ENCODE results near the gene VCPKMT.
"Not testable (repeated sequence)": the region's sequence is repeated elsewhere in the genome, so short reads cannot be mapped to it uniquely, and the experiment has no call there.

VCPKMT gene

DNA sequence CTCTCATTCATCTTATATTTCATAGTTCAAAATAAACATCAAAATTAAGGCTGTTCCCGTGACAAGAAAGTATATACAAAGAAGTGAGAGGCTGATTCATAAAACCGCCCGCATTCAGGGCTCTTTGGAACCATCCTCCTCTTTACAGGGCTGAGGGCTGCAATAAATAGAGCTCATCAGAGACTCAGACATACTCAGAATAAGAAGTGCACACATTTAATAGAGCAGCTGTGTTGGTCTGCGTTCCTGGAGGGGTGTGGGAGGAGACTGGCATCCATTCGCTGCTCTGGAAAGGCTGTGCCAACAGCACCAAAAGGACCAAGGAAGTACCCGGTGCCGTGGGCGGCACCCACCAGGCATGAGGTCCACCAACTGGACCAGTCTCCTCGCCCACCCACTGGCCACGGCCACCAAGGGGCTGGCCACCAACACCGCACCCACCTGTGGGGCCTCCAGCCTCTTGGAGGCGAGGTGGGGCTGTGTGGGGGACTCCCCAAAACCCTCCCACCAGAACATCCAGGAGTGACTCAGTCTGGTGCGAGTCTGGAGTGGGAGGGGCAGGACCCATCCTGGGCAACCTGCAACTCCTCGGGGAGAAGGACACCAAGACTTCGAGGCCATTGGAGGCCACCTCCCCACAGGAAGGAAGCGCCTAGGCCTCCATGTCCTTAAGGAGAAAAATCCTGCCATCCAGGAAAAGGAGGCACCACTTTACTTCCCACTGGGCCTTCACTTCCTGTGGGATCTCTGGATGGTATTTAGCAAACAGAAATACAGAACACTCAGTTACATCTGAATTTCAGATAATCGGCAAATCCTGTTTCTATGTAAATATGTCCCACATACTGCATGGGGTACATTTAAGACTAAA lies 32.7 kb downstream of the VCPKMT start:
- peak overlapping the region; percentile 59 for H3K4me2 ChIP-seq (ENCODE audit: low read length)
- no peak for TF ChIP-seq EZH2phosphoT487 (IDR thresholded peaks at IDR 0.05; ENCODE audit: borderline replicate concordance, low read length)
- TF ChIP-seq, protein P1, sequence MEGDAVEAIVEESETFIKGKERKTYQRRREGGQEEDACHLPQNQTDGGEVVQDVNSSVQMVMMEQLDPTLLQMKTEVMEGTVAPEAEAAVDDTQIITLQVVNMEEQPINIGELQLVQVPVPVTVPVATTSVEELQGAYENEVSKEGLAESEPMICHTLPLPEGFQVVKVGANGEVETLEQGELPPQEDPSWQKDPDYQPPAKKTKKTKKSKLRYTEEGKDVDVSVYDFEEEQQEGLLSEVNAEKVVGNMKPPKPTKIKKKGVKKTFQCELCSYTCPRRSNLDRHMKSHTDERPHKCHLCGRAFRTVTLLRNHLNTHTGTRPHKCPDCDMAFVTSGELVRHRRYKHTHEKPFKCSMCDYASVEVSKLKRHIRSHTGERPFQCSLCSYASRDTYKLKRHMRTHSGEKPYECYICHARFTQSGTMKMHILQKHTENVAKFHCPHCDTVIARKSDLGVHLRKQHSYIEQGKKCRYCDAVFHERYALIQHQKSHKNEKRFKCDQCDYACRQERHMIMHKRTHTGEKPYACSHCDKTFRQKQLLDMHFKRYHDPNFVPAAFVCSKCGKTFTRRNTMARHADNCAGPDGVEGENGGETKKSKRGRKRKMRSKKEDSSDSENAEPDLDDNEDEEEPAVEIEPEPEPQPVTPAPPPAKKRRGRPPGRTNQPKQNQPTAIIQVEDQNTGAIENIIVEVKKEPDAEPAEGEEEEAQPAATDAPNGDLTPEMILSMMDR (IDR thresholded peaks at IDR 0.05; ENCODE audit: low read depth, low read length, poor library complexity, severe bottlenecking): no peak
- H3F3A ChIP-seq (ENCODE audit: control insufficient read depth, insufficient read depth): 0 out of 2 replicates have a peak, but pooled peaks cover 3% of the 10 kb centered on the region
- H3K4me1 ChIP-seq (ENCODE audit: control insufficient read depth, low read length): peaks cover 61% of the 10 kb centered on the region
- no peaks in the 10 kb centered on the region for H4K20me1 ChIP-seq (ENCODE audit: control insufficient read depth, insufficient read depth, low read depth, low read length)
- H3K4me3 ChIP-seq (ENCODE audit: low read length): peak overlapping the region; percentile 36
- no peaks in the 10 kb centered on the region; the same call in 1 of the 2 replicates for H3K36me3 ChIP-seq (ENCODE audit: control insufficient read depth, low read length)
- no peaks in the 10 kb centered on the region for H3K9me2 ChIP-seq (replicated peaks; ENCODE audit: control insufficient read depth, low read length)
- H3K9me3 ChIP-seq (ENCODE audit: control insufficient read depth, insufficient read depth, low read length): no peaks in the 10 kb centered on the region
- H3K27me3 ChIP-seq (ENCODE audit: control insufficient read depth, low read length): no peaks in the 10 kb centered on the region
- peak overlapping the region; percentile 55 for H3K27ac ChIP-seq (ENCODE audit: low read depth, low read length)
- H3K79me2 ChIP-seq (ENCODE audit: control insufficient read depth, low read length): no peaks in the 10 kb centered on the region

- Histone ChIP-seq H4K20me1 (ENCODE audit: control insufficient read depth, insufficient read depth, low read depth, low read length) (no peaks in the 10 kb centered on the region), H3K4me3 (ENCODE audit: low read length) (peak overlapping the region; percentile 36), H3K4me2 (ENCODE audit: low read length) (peak overlapping the region; percentile 59), H3K79me2 (ENCODE audit: control insufficient read depth, low read length) (no peaks in the 10 kb centered on the region), H3K9me3 (ENCODE audit: control insufficient read depth, insufficient read depth, low read length) (no peaks in the 10 kb centered on the region), H3F3A (ENCODE audit: control insufficient read depth, insufficient read depth) (0 out of 2 replicates have a peak, but pooled peaks cover 3% of the 10 kb centered on the region), H3K4me1 (ENCODE audit: control insufficient read depth, low read length) (peaks cover 61% of the 10 kb centered on the region), H3K9me2 (replicated peaks; ENCODE audit: control insufficient read depth, low read length) (no peaks in the 10 kb centered on the region), H3K27me3 (ENCODE audit: control insufficient read depth, low read length) (no peaks in the 10 kb centered on the region), H3K36me3 (ENCODE audit: control insufficient read depth, low read length) (no peaks in the 10 kb centered on the region; the same call in 1 of the 2 replicates), H3K27ac (ENCODE audit: low read depth, low read length) (peak overlapping the region; percentile 55)
- no peak for TF ChIP-seq EZH2phosphoT487 (IDR thresholded peaks at IDR 0.05; ENCODE audit: borderline replicate concordance, low read length)
Measured at GRCh38 chr14:50082784-50083466, 33.4 kb downstream of the VCPKMT start.

- Histone ChIP-seq H3K4me1 (ENCODE audit: control insufficient read depth, low read length) (peaks cover 61% of the 10 kb centered on the region), H3K9me3 (ENCODE audit: control insufficient read depth, insufficient read depth, low read length) (no peaks in the 10 kb centered on the region), H3K9me2 (replicated peaks; ENCODE audit: control insufficient read depth, low read length) (no peaks in the 10 kb centered on the region), H3K79me2 (ENCODE audit: control insufficient read depth, low read length) (no peaks in the 10 kb centered on the region), H3F3A (ENCODE audit: control insufficient read depth, insufficient read depth) (0 out of 2 replicates have a peak, but pooled peaks cover 3% of the 10 kb centered on the region), H3K27ac (ENCODE audit: low read depth, low read length) (peak overlapping the region; percentile 55), H3K4me2 (ENCODE audit: low read length) (peak overlapping the region; percentile 59), H3K27me3 (ENCODE audit: control insufficient read depth, low read length) (no peaks in the 10 kb centered on the region), H4K20me1 (ENCODE audit: control insufficient read depth, insufficient read depth, low read depth, low read length) (no peaks in the 10 kb centered on the region), H3K4me3 (ENCODE audit: low read length) (peak overlapping the region; percentile 36), H3K36me3 (ENCODE audit: control insufficient read depth, low read length) (no peaks in the 10 kb centered on the region; the same call in 1 of the 2 replicates)
- TF ChIP-seq, protein P1 (IDR thresholded peaks at IDR 0.05; ENCODE audit: low read depth, low read length, poor library complexity, severe bottlenecking): no peak
- no peak for TF ChIP-seq EZH2phosphoT487 (IDR thresholded peaks at IDR 0.05; ENCODE audit: borderline replicate concordance, low read length)
Measured at GRCh38 chr14:50082308-50082742, 34.0 kb downstream of the VCPKMT start.

DNA sequence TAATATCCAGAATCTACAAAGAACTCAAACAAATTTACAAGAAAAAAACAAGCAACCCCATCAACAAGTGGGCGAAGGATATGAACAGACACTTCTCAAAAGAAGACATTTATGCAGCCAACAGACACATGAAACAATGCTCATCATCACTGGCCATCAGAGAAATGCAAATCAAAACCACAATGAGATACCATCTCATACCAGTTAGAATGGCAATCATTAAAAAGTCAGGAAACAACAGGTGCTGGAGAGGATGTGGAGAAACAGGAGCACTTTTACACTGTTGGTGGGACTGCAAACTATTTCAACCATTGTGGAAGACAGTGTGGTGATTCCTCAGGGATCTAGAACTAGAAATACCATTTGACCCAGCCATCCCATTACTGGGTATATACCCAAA lies 37.3 kb downstream of the VCPKMT start:
- not testable (repeated sequence) for H3K36me3 ChIP-seq (ENCODE audit: control insufficient read depth, low read length); H3K4me2 ChIP-seq (ENCODE audit: low read length); H3K4me3 ChIP-seq (ENCODE audit: low read length); H3K79me2 ChIP-seq (ENCODE audit: control insufficient read depth, low read length); H3K9me3 ChIP-seq (ENCODE audit: control insufficient read depth, insufficient read depth, low read length); H3K27ac ChIP-seq (ENCODE audit: low read depth, low read length); H3K9me2 ChIP-seq (replicated peaks; ENCODE audit: control insufficient read depth, low read length); H3F3A ChIP-seq (ENCODE audit: control insufficient read depth, insufficient read depth); H3K27me3 ChIP-seq (ENCODE audit: control insufficient read depth, low read length); H4K20me1 ChIP-seq (ENCODE audit: control insufficient read depth, insufficient read depth, low read depth, low read length)
- H3K4me1 ChIP-seq (ENCODE audit: control insufficient read depth, low read length): peaks cover 33% of the 10 kb centered on the region

DNA sequence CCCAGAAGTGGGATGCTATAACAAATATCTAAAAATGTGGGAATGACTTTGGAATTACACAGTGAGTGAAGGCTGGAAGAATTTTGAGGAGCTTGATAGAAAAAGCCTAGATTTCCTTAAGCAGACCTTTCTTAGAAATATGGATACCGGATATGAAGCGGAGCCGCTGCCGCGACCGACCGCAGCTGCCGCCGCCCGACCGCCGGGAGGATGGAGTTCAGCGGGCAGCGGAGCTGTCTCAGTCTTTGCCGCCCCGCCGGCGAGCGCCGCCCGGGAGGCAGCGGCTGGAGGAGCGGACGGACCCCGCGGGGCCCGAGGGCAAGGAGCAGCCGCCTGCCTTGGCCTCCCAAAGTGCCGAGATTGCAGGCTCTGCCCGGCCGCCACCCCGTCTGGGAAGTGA lies 42.7 kb downstream of the VCPKMT start:
- H3F3A ChIP-seq (ENCODE audit: control insufficient read depth, insufficient read depth): not testable (repeated sequence)

More for the DNA sequence above, 42.7 kb downstream of the VCPKMT start:
- H3K36me3 ChIP-seq (ENCODE audit: control insufficient read depth, low read length); H3K79me2 ChIP-seq (ENCODE audit: control insufficient read depth, low read length); H3K4me3 ChIP-seq (ENCODE audit: low read length); H3K9me3 ChIP-seq (ENCODE audit: control insufficient read depth, insufficient read depth, low read length); H3K27me3 ChIP-seq (ENCODE audit: control insufficient read depth, low read length); H3K4me2 ChIP-seq (ENCODE audit: low read length); H3K9me2 ChIP-seq (replicated peaks; ENCODE audit: control insufficient read depth, low read length); H3K4me1 ChIP-seq (ENCODE audit: control insufficient read depth, low read length); H4K20me1 ChIP-seq (ENCODE audit: control insufficient read depth, insufficient read depth, low read depth, low read length); H3K27ac ChIP-seq (ENCODE audit: low read depth, low read length): not testable (repeated sequence)

Data from DOHH2 (cell line).